ENCODE measurements around the gene RPS6KA6. TPM values are rescaled to one million over a fixed set of nuclear protein-coding genes. Genes with fewer than 3 reads are reported as not detected.

RPS6KA6 gene
- total RNA-seq, 3 donors from 2014 or later (not counting 1 experiment from before 2014, with no cell fraction given) = not detected

GRCh38 chrX:84133023-84133422 is 55.0 kb downstream of the RPS6KA6 start:
- H3K27ac Mint-ChIP-seq = no peak overlapping the region
- H3K36me3 Mint-ChIP-seq = no peaks in the 10 kb centered on the region
- Histone ChIP-seq H3K36me3 (ENCODE audit: control insufficient read depth, insufficient read depth, low read length) (no peaks in the 10 kb centered on the region), H3K27me3 (ENCODE audit: control insufficient read depth, insufficient read depth, low read length) (no peaks in the 10 kb centered on the region), H3K4me1 (ENCODE audit: control insufficient read depth, insufficient read depth, low read length) (no peaks in the 10 kb centered on the region), H3K27ac (ENCODE audit: low read length) (no peak overlapping the region), H3K4me3 (ENCODE audit: low read length) (no peak overlapping the region), H3K9me3 (ENCODE audit: control insufficient read depth, insufficient read depth, low read length) (no peaks in the 10 kb centered on the region)
- H3K4me3 Mint-ChIP-seq = no peak overlapping the region
- ATAC-seq (no peak), DNase-seq (no peak)
- no peaks in the 10 kb centered on the region for H3K9me3 Mint-ChIP-seq
- intact Hi-C loops (cut with micrococcal nuclease) = no loop called here
- WGBS (ENCODE audit: insufficient coverage) = no CpG with 5 or more reads among the region's 2 CpGs
- H3K27me3 Mint-ChIP-seq (ENCODE audit: low read depth in 2 of 2) = no peaks in the 10 kb centered on the region
- no peak for TF ChIP-seq CTCF (IDR thresholded peaks at IDR 0.05)
- H3K4me1 Mint-ChIP-seq = no peaks in the 10 kb centered on the region

DNA sequence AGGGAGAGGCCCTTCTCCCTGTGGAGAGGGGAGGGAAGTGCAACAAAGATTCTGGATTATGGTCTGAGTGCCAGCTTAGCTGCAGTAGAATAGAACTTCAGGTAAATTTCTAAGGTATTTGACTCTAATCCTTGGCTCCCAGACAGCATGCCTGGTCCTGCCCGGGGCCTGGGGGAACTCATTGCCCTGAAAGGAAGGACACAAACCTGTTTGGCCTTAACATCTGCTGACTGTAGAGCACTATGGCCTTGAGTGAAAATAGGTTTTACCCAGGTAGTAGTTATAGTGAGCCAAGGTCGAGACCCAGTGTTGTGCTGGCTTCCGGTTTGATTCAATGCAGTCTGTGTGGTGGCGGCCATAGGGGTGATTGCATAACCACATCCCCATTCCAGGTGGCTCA is 64.4 kb downstream of the RPS6KA6 start:
- DNase-seq (no peak), ATAC-seq (no peak)
- intact Hi-C loops (cut with micrococcal nuclease) = no loop called here
- TF ChIP-seq CTCF (IDR thresholded peaks at IDR 0.05) = no peak
- no peaks in the 10 kb centered on the region for H3K27me3 Mint-ChIP-seq (ENCODE audit: low read depth in 2 of 2)
- Histone ChIP-seq H3K27ac (ENCODE audit: low read length) (no peak overlapping the region), H3K4me1 (ENCODE audit: control insufficient read depth, insufficient read depth, low read length) (no peaks in the 10 kb centered on the region), H3K36me3 (ENCODE audit: control insufficient read depth, insufficient read depth, low read length) (no peaks in the 10 kb centered on the region), H3K27me3 (ENCODE audit: control insufficient read depth, insufficient read depth, low read length) (no peaks in the 10 kb centered on the region), H3K9me3 (ENCODE audit: control insufficient read depth, insufficient read depth, low read length) (no peaks in the 10 kb centered on the region), H3K4me3 (ENCODE audit: low read length) (no peak overlapping the region)
- 100% methylated on average over 3 of the region's 4 CpGs for WGBS (ENCODE audit: insufficient coverage)
- no peak overlapping the region for H3K4me3 Mint-ChIP-seq
- H3K4me1 Mint-ChIP-seq = no peaks in the 10 kb centered on the region
- no peak overlapping the region for H3K27ac Mint-ChIP-seq
- peaks cover 6 to 12% of the 10 kb centered on the region in 2 donors for H3K9me3 Mint-ChIP-seq
- no peaks in the 10 kb centered on the region for H3K36me3 Mint-ChIP-seq

GRCh38 chrX:84118769-84119168 is 69.2 kb downstream of the RPS6KA6 start:
- Histone ChIP-seq H3K9me3 (ENCODE audit: control insufficient read depth, insufficient read depth, low read length) (no peaks in the 10 kb centered on the region), H3K27ac (ENCODE audit: low read length) (no peak overlapping the region), H3K4me1 (ENCODE audit: control insufficient read depth, insufficient read depth, low read length) (no peaks in the 10 kb centered on the region), H3K27me3 (ENCODE audit: control insufficient read depth, insufficient read depth, low read length) (no peaks in the 10 kb centered on the region), H3K36me3 (ENCODE audit: control insufficient read depth, insufficient read depth, low read length) (no peaks in the 10 kb centered on the region), H3K4me3 (ENCODE audit: low read length) (no peak overlapping the region)
- H3K4me1 Mint-ChIP-seq = no peaks in the 10 kb centered on the region
- no peaks in the 10 kb centered on the region for H3K27me3 Mint-ChIP-seq (ENCODE audit: low read depth in 2 of 2)
- intact Hi-C loops (cut with micrococcal nuclease) = no loop called here
- peaks cover 3 to 7% of the 10 kb centered on the region in 2 donors for H3K9me3 Mint-ChIP-seq
- no peak overlapping the region for H3K27ac Mint-ChIP-seq
- H3K36me3 Mint-ChIP-seq = no peaks in the 10 kb centered on the region
- TF ChIP-seq CTCF (IDR thresholded peaks at IDR 0.05) = no peak
- ATAC-seq (no peak), DNase-seq (no peak)
- H3K4me3 Mint-ChIP-seq = no peak overlapping the region

GRCh38 chrX:84118315-84118714 is 69.7 kb downstream of the RPS6KA6 start:
- peaks cover 3 to 7% of the 10 kb centered on the region in 2 donors for H3K9me3 Mint-ChIP-seq
- no peaks in the 10 kb centered on the region for H3K36me3 Mint-ChIP-seq
- no peak for DNase-seq
- ATAC-seq = no peak
- WGBS (ENCODE audit: insufficient coverage) = 100% methylated on average over 1 of the region's 4 CpGs
- Histone ChIP-seq H3K4me3 (ENCODE audit: low read length) (no peak overlapping the region), H3K27ac (ENCODE audit: low read length) (no peak overlapping the region), H3K4me1 (ENCODE audit: control insufficient read depth, insufficient read depth, low read length) (no peaks in the 10 kb centered on the region), H3K36me3 (ENCODE audit: control insufficient read depth, insufficient read depth, low read length) (no peaks in the 10 kb centered on the region), H3K27me3 (ENCODE audit: control insufficient read depth, insufficient read depth, low read length) (no peaks in the 10 kb centered on the region), H3K9me3 (ENCODE audit: control insufficient read depth, insufficient read depth, low read length) (no peaks in the 10 kb centered on the region)
- no peak overlapping the region for H3K4me3 Mint-ChIP-seq
- H3K4me1 Mint-ChIP-seq = no peaks in the 10 kb centered on the region
- no peaks in the 10 kb centered on the region for H3K27me3 Mint-ChIP-seq (ENCODE audit: low read depth in 2 of 2)
- TF ChIP-seq CTCF (IDR thresholded peaks at IDR 0.05) = no peak
- intact Hi-C loops (cut with micrococcal nuclease) = no loop called here
- no peak overlapping the region for H3K27ac Mint-ChIP-seq

All from natural killer cell (primary cell).